ENCODE measurements around the gene PCF11. TPM values are rescaled to one million over a fixed set of nuclear protein-coding genes. Genes with fewer than 3 reads are reported as not detected.
"Not testable (repeated sequence)": the region's sequence is repeated elsewhere in the genome, so short reads cannot be mapped to it uniquely, and the experiment has no call there.

PCF11 gene
- total and polyA plus RNA-seq, 11 donors, result 15.2 to 35.7 (median 25.5) TPM

GRCh38 chr11:83200035-83200434 lies 43.1 kb downstream of the PCF11 start:
- no peaks in the 10 kb centered on the region for H3K27me3 ChIP-seq
- H3K27ac ChIP-seq, result no peak overlapping the region
- WGBS, 4 donors, result 95 to 100% (median 99%) methylated on average over 1 of the region's 1 CpG
- no peak overlapping the region for H3K4me3 ChIP-seq
- peaks cover 0 to 37% (median 9%) of the 10 kb centered on the region in 9 donors for H3K36me3 ChIP-seq
- DNase-seq (no peak), ATAC-seq (no peak)
- TF ChIP-seq POLR2A (IDR thresholded peaks at IDR 0.05) (no peak), CTCF (IDR thresholded peaks at IDR 0.05) (no peak)
- peaks cover 0 to 20% (median 7%) of the 10 kb centered on the region in 12 donors for H3K4me1 ChIP-seq
- intact Hi-C loops (cut with DNase I), result no loop called here
- peaks cover 0 to 5% (median 0%) of the 10 kb centered on the region in 12 donors for H3K9me3 ChIP-seq

- peaks cover 0 to 5% (median 0%) of the 10 kb centered on the region in 12 donors for H3K9me3 ChIP-seq
- ATAC-seq, result no peak
- no peak for DNase-seq
- H3K36me3 ChIP-seq, result peaks cover 0 to 49% (median 16%) of the 10 kb centered on the region in 9 donors
- 89 to 90% (median 90%) methylated on average over 3 of the region's 3 CpGs for WGBS, 4 donors
- H3K27me3 ChIP-seq, result no peaks in the 10 kb centered on the region
- H3K4me3 ChIP-seq, result no peak overlapping the region
- intact Hi-C loops (cut with DNase I), result no loop called here
- H3K27ac ChIP-seq, result no peak overlapping the region
- no peak for TF ChIP-seq POLR2A (IDR thresholded peaks at IDR 0.05)
- no peak for TF ChIP-seq CTCF (IDR thresholded peaks at IDR 0.05)
- no peaks in the 10 kb centered on the region for H3K4me1 ChIP-seq
Observed at GRCh38 chr11:83205608-83206185, 48.8 kb downstream of the PCF11 start.

GRCh38 chr11:83206221-83206620 lies 49.3 kb downstream of the PCF11 start:
- intact Hi-C loops (cut with DNase I), result no loop called here
- peaks cover 0 to 5% (median 0%) of the 10 kb centered on the region in 12 donors for H3K9me3 ChIP-seq
- TF ChIP-seq CTCF (IDR thresholded peaks at IDR 0.05) (no peak), POLR2A (IDR thresholded peaks at IDR 0.05) (no peak)

GRCh38 chr11:83206771-83207382 lies 49.9 kb downstream of the PCF11 start:
- intact Hi-C loops (cut with DNase I), result not testable (repeated sequence)
- 56 to 71% (median 70%) methylated on average over 4 of the region's 4 CpGs for WGBS, 4 donors

More at GRCh38 chr11:83206221-83206620, 49.3 kb downstream of the PCF11 start:
- Histone ChIP-seq H3K27me3 (no peaks in the 10 kb centered on the region), H3K4me1 (no peaks in the 10 kb centered on the region), H3K27ac (no peak overlapping the region), H3K4me3 (no peak overlapping the region), H3K36me3 (peaks cover 0 to 53% (median 19%) of the 10 kb centered on the region in 9 donors)
- 56 to 66% (median 64%) methylated on average over 1 of the region's 1 CpG for WGBS, 4 donors
- no peak for DNase-seq
- ATAC-seq, result no peak

More at GRCh38 chr11:83206771-83207382, 49.9 kb downstream of the PCF11 start:
- ATAC-seq, H3K27ac ChIP-seq, H3K4me3 ChIP-seq, H3K9me3 ChIP-seq, H3K27me3 ChIP-seq, H3K4me1 ChIP-seq, DNase-seq: not testable (repeated sequence)
- peaks cover 0 to 59% (median 19%) of the 10 kb centered on the region in 9 donors for H3K36me3 ChIP-seq

Data from heart left ventricle (tissue), 16 donors.